GM12892 (cell line): ENCODE measurements around the gene NFE2.

Experiments
- POLR2A ChIP-seq: IDR thresholded peaks from 2 replicates; pipeline ENCODE4 v1.6.1; 2011; ENCODE audit warnings: low read depth, low read length, control low read depth
- TAF1 ChIP-seq: IDR thresholded peaks from 2 replicates; pipeline ENCODE4 v1.6.1; 2011; ENCODE audit warnings: low read depth, mild to moderate bottlenecking, control low read depth, low read length, borderline replicate concordance

- TF ChIP-seq POLR2A (no peak), TAF1 (no peak)
Observed at GRCh38 chr12:54301428-54302048, 723 bp upstream of the NFE2 start.
